ENCODE results near the gene GPR148.

GPR148 gene

DNA sequence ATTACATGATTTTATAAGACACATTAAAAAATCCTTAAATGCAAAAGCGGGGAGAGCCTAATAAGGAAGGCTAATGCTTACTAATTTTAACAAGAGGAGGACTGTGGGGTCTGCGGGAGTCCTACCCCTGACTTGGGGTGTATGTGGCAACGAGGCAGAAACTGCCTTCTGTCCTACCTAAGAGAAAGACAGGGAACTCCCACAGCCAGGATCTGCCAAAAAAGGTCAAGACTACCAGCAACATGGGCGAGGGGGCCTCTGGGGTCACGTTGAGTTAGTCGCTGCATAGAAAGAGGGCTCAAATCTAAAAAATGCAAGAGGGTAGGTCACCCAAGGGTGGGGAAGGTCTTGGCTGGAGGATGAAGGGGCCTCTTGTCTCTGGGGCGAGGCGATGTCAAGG lies 25.9 kb downstream of the GPR148 start:
- H2AFZ ChIP-seq (ENCODE audit: low read length): no peak overlapping the region
- no peak overlapping the region for H3K4me2 ChIP-seq (ENCODE audit: low read depth, low read length, poor library complexity, severe bottlenecking)
- H4K20me1 ChIP-seq (ENCODE audit: insufficient read depth, low read length, poor library complexity, severe bottlenecking): no peaks in the 10 kb centered on the region
- H3K9ac ChIP-seq (ENCODE audit: low read depth, low read length, poor library complexity, severe bottlenecking): no peak overlapping the region
- no peaks in the 10 kb centered on the region for H3K36me3 ChIP-seq (ENCODE audit: insufficient read depth, low read length)
- H3K79me2 ChIP-seq (ENCODE audit: insufficient read depth, low read length): no peaks in the 10 kb centered on the region
- H3F3A ChIP-seq (ENCODE audit: low read depth): no peaks in the 10 kb centered on the region
- H3K9me2 ChIP-seq (replicated peaks; ENCODE audit: low read depth, low read length): no peaks in the 10 kb centered on the region
- H3K9me3 ChIP-seq (ENCODE audit: insufficient read depth, low read depth, low read length): no peaks in the 10 kb centered on the region
- no peaks in the 10 kb centered on the region for H3K27me3 ChIP-seq (ENCODE audit: insufficient read depth, low read length, poor library complexity, severe bottlenecking)
- H3K4me3 ChIP-seq (ENCODE audit: low read length, poor library complexity, severe bottlenecking): no peak overlapping the region
- no peaks in the 10 kb centered on the region for H3K4me1 ChIP-seq (ENCODE audit: insufficient read depth, low read length, poor library complexity, severe bottlenecking)
- TF ChIP-seq EZH2phosphoT487 (IDR thresholded peaks at IDR 0.05; ENCODE audit: borderline replicate concordance) (no peak), CTCF (conservative IDR thresholded peaks at IDR 0.05; ENCODE audit: low read length) (no peak)

DNA sequence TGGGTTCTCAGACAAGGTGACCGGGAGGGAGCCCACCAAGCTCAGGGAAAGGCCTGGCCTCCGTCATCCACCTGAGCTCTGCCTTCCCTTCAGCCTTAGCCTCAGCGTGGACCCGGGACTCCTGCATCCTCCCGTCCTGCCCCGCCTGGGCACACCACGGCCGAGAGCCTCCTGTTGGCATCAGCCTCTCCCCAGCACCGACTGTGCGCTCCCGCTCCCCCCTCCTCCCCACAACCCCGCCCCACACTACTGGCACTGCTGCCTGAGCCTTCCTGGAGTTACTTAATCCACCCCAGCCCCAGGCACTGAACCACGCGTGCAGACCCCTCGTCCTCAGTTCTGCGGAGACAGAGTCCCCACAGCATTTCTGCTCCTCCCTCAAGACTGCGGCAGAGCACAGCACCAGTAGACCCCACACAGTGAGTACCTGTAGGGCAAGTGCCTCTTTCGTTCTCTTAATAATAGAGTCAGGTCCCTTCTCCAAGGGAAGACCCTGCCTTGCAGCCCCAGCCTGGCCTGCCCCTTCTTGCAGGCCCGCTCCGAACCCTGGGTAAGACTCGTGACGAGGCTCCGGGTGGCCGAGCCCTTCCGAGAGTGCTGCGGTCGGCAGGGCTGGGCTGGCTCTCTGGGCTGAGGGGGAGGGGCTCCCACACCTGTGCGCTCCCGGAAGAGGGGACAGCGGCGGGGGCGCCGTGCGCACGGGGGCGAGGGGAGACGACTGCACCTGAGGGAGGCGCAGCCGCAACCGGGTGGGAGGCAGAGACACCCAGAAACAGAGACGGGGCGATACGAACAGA lies 26.6 kb downstream of the GPR148 start, which contains the start of gene AMER3:
TSS of gene AMER3 (plus strand) at position 285 of the 797 bp plus-strand sequence. CDS start 6,533 bp downstream, outside the sequence.
- H3K4me3 ChIP-seq (ENCODE audit: low read length, poor library complexity, severe bottlenecking): no peak within 1 kb of the TSS
- no peaks in the 10 kb centered on the region for H3K9me2 ChIP-seq (replicated peaks; ENCODE audit: low read depth, low read length)
- H2AFZ ChIP-seq (ENCODE audit: low read length): no peak within 1 kb of the TSS
- H3K4me1 ChIP-seq (ENCODE audit: insufficient read depth, low read length, poor library complexity, severe bottlenecking): no peaks in the 10 kb centered on the region
- H3K9me3 ChIP-seq (ENCODE audit: insufficient read depth, low read depth, low read length): no peaks in the 10 kb centered on the region
- no peaks in the 10 kb centered on the region for H3K79me2 ChIP-seq (ENCODE audit: insufficient read depth, low read length)
- H3K4me2 ChIP-seq (ENCODE audit: low read depth, low read length, poor library complexity, severe bottlenecking): no peak within 1 kb of the TSS
- no peak within 1 kb of the TSS for H3K9ac ChIP-seq (ENCODE audit: low read depth, low read length, poor library complexity, severe bottlenecking)
- H3K27me3 ChIP-seq (ENCODE audit: insufficient read depth, low read length, poor library complexity, severe bottlenecking): no peaks in the 10 kb centered on the region
- H4K20me1 ChIP-seq (ENCODE audit: insufficient read depth, low read length, poor library complexity, severe bottlenecking): no peaks in the 10 kb centered on the region
- TF ChIP-seq CTCF (conservative IDR thresholded peaks at IDR 0.05; ENCODE audit: low read length) (no peak), EZH2phosphoT487 (IDR thresholded peaks at IDR 0.05; ENCODE audit: borderline replicate concordance) (no peak)
- H3K36me3 ChIP-seq (ENCODE audit: insufficient read depth, low read length): no peaks in the 10 kb centered on the region
- no peaks in the 10 kb centered on the region for H3F3A ChIP-seq (ENCODE audit: low read depth)

GRCh38 chr2:130756053-130756873 lies 27.4 kb downstream of the GPR148 start:
- no peak overlapping the region for H2AFZ ChIP-seq (ENCODE audit: low read length)
- TF ChIP-seq CTCF (conservative IDR thresholded peaks at IDR 0.05; ENCODE audit: low read length) (no peak), EZH2phosphoT487 (IDR thresholded peaks at IDR 0.05; ENCODE audit: borderline replicate concordance) (no peak)
- no peaks in the 10 kb centered on the region for H3F3A ChIP-seq (ENCODE audit: low read depth)
- no peaks in the 10 kb centered on the region for H3K36me3 ChIP-seq (ENCODE audit: insufficient read depth, low read length)
- H3K9me3 ChIP-seq (ENCODE audit: insufficient read depth, low read depth, low read length): no peaks in the 10 kb centered on the region
- H3K4me2 ChIP-seq (ENCODE audit: low read depth, low read length, poor library complexity, severe bottlenecking): no peak overlapping the region
- H3K9me2 ChIP-seq (replicated peaks; ENCODE audit: low read depth, low read length): no peaks in the 10 kb centered on the region
- H3K27me3 ChIP-seq (ENCODE audit: insufficient read depth, low read length, poor library complexity, severe bottlenecking): no peaks in the 10 kb centered on the region
- no peaks in the 10 kb centered on the region for H4K20me1 ChIP-seq (ENCODE audit: insufficient read depth, low read length, poor library complexity, severe bottlenecking)
- H3K4me3 ChIP-seq (ENCODE audit: low read length, poor library complexity, severe bottlenecking): no peak overlapping the region
- H3K9ac ChIP-seq (ENCODE audit: low read depth, low read length, poor library complexity, severe bottlenecking): no peak overlapping the region
- no peaks in the 10 kb centered on the region for H3K79me2 ChIP-seq (ENCODE audit: insufficient read depth, low read length)
- no peaks in the 10 kb centered on the region for H3K4me1 ChIP-seq (ENCODE audit: insufficient read depth, low read length, poor library complexity, severe bottlenecking)

Data from Loucy (cell line).